Effector memory CD8-positive, alpha-beta T cell (primary cell): ENCODE measurements around the gene COCH.
"Not testable (repeated sequence)": the region's sequence is repeated elsewhere in the genome, so short reads cannot be mapped to it uniquely, and the experiment has no call there.

ENCODE experiments used
- ATAC-seq: fragments of 150-1000 bp; cut with Tn5 transposase; replicated peaks from 2 replicates; pipeline ENCODE4 v1.10.0; 2021; ENCODE audit warnings: mild to moderate bottlenecking, moderate library complexity
- DNase-seq, 3 experiments: peaks; one replicate each; pipeline ENCODE4 v3.0.0; 2021
- H3K27ac Mint-ChIP-seq, 2 donors: one replicate each; pipeline ENCODE4 v1.8.0; 2022; ENCODE audit warnings: mild to moderate bottlenecking in 2 of 2, mixed read lengths in 2 of 2, moderate library complexity in 2 of 2
- H3K27me3 Mint-ChIP-seq, 2 donors: one replicate each; pipeline ENCODE4 v1.8.0; 2022; ENCODE audit warnings: mixed read lengths in 2 of 2
- H3K36me3 Mint-ChIP-seq: one replicate; pipeline ENCODE4 v1.8.0; 2022; ENCODE audit warnings: mild to moderate bottlenecking, moderate library complexity, mixed read lengths; ENCODE audit not compliant: insufficient read depth
- H3K4me1 Mint-ChIP-seq, 2 donors: one replicate each; pipeline ENCODE4 v1.8.0; 2022; ENCODE audit warnings: low read depth in 2 of 2, mixed read lengths in 2 of 2
- H3K4me3 Mint-ChIP-seq, 2 donors: one replicate each; pipeline ENCODE4 v1.8.0; 2022; ENCODE audit warnings: mild to moderate bottlenecking in 2 of 2, mixed read lengths in 2 of 2, moderate library complexity in 2 of 2
- H3K9me3 Mint-ChIP-seq, 2 donors: one replicate each; pipeline ENCODE4 v1.8.0; 2022; ENCODE audit warnings: mixed read lengths in 2 of 2

COCH gene

GRCh38 chr14:30885840-30886740, 11.7 kb downstream of the COCH start:
- peaks cover 6% of the 10 kb centered on the region for H3K36me3 Mint-ChIP-seq
- H3K27me3 Mint-ChIP-seq: no peaks in the 10 kb centered on the region
- DNase-seq (no peak), ATAC-seq (no peak)
- H3K27ac Mint-ChIP-seq: no peak overlapping the region
- no peaks in the 10 kb centered on the region for H3K9me3 Mint-ChIP-seq
- H3K4me1 Mint-ChIP-seq: no peaks in the 10 kb centered on the region
- no peak overlapping the region for H3K4me3 Mint-ChIP-seq

GRCh38 chr14:30888480-30889243, 14.3 kb downstream of the COCH start:
- no peak for ATAC-seq
- Mint-ChIP-seq H3K4me1 (no peaks in the 10 kb centered on the region), H3K4me3 (no peak overlapping the region), H3K36me3 (peaks cover 18% of the 10 kb centered on the region), H3K27ac (peak overlapping the region; percentile 6 to 32), H3K9me3 (no peaks in the 10 kb centered on the region), H3K27me3 (no peaks in the 10 kb centered on the region)
- no peak for DNase-seq

- Mint-ChIP-seq H3K4me3 (no peak overlapping the region), H3K27me3 (no peaks in the 10 kb centered on the region), H3K27ac (peak overlapping the region; percentile 6 to 8), H3K4me1 (no peaks in the 10 kb centered on the region), H3K36me3 (peaks cover 24% of the 10 kb centered on the region), H3K9me3 (no peaks in the 10 kb centered on the region)
- ATAC-seq (no peak), DNase-seq (no peak)
These were observed 14.9 kb downstream of the COCH start for GRCh38 chr14:30889244-30889594.

- H3K9me3 Mint-ChIP-seq: no peaks in the 10 kb centered on the region
- H3K4me1 Mint-ChIP-seq: peaks cover 0 to 3% of the 10 kb centered on the region in 2 donors
- H3K4me3 Mint-ChIP-seq: no peak overlapping the region
- H3K27me3 Mint-ChIP-seq: no peaks in the 10 kb centered on the region
- H3K27ac Mint-ChIP-seq: no peak overlapping the region
- peaks cover 32% of the 10 kb centered on the region for H3K36me3 Mint-ChIP-seq
- DNase-seq (no peak), ATAC-seq (no peak)
These were observed 19.5 kb downstream of the COCH start for GRCh38 chr14:30893819-30894218.

GRCh38 chr14:30894923-30895515, 20.7 kb downstream of the COCH start:
- Mint-ChIP-seq H3K9me3 (no peaks in the 10 kb centered on the region), H3K4me1 (peaks cover 0 to 8% of the 10 kb centered on the region in 2 donors), H3K36me3 (peaks cover 35% of the 10 kb centered on the region), H3K27ac (no peak overlapping the region), H3K27me3 (no peaks in the 10 kb centered on the region), H3K4me3 (no peak overlapping the region)
- DNase-seq (no peak), ATAC-seq (no peak)

- Mint-ChIP-seq H3K9me3 (no peaks in the 10 kb centered on the region), H3K27ac (peak overlapping the region in 1 of 2 donors; percentile 57)
- ATAC-seq: no peak
These were observed 22.1 kb downstream of the COCH start for GRCh38 chr14:30896435-30896834.

GRCh38 chr14:30897121-30897520, 22.8 kb downstream of the COCH start:
- H3K36me3 Mint-ChIP-seq: peaks cover 50% of the 10 kb centered on the region
- not testable (repeated sequence) for H3K27me3 Mint-ChIP-seq, H3K27ac Mint-ChIP-seq, H3K9me3 Mint-ChIP-seq, H3K4me3 Mint-ChIP-seq, DNase-seq, H3K4me1 Mint-ChIP-seq, ATAC-seq

More at GRCh38 chr14:30896435-30896834, 22.1 kb downstream of the COCH start:
- H3K4me3 Mint-ChIP-seq: no peak overlapping the region
- peaks cover 43% of the 10 kb centered on the region for H3K36me3 Mint-ChIP-seq
- no peaks in the 10 kb centered on the region for H3K27me3 Mint-ChIP-seq
- DNase-seq: no peak
- peaks cover 0 to 8% of the 10 kb centered on the region in 2 donors for H3K4me1 Mint-ChIP-seq

GRCh38 chr14:30903285-30904124, 29.1 kb downstream of the COCH start:
- no peak for DNase-seq
- Mint-ChIP-seq H3K27ac (peak overlapping the region in 1 of 2 donors; percentile 89), H3K4me3 (no peak overlapping the region), H3K27me3 (no peaks in the 10 kb centered on the region), H3K36me3 (peaks cover 24% of the 10 kb centered on the region), H3K4me1 (peaks cover 2 to 5% of the 10 kb centered on the region in 2 donors), H3K9me3 (no peaks in the 10 kb centered on the region)
- no peak for ATAC-seq

- Mint-ChIP-seq H3K36me3 (peaks cover 21% of the 10 kb centered on the region), H3K27ac (no peak overlapping the region), H3K4me1 (peaks cover 0 to 2% of the 10 kb centered on the region in 2 donors), H3K4me3 (no peak overlapping the region), H3K9me3 (no peaks in the 10 kb centered on the region), H3K27me3 (no peaks in the 10 kb centered on the region)
- DNase-seq (no peak), ATAC-seq (no peak)
These were observed 32.6 kb downstream of the COCH start for GRCh38 chr14:30906752-30907658.

- H3K4me3 Mint-ChIP-seq: no peak overlapping the region
- peaks cover 0 to 2% of the 10 kb centered on the region in 2 donors for H3K4me1 Mint-ChIP-seq
These were observed 33.3 kb downstream of the COCH start for GRCh38 chr14:30907659-30908057.

GRCh38 chr14:30908826-30909225, 34.5 kb downstream of the COCH start:
- no peaks in the 10 kb centered on the region for H3K9me3 Mint-ChIP-seq
- H3K27me3 Mint-ChIP-seq: no peaks in the 10 kb centered on the region
- ATAC-seq (no peak), DNase-seq (no peak)
- H3K4me3 Mint-ChIP-seq: no peak overlapping the region
- no peak overlapping the region for H3K27ac Mint-ChIP-seq
- H3K36me3 Mint-ChIP-seq: peaks cover 18% of the 10 kb centered on the region
- H3K4me1 Mint-ChIP-seq: peaks cover 0 to 2% of the 10 kb centered on the region in 2 donors

More at GRCh38 chr14:30907659-30908057, 33.3 kb downstream of the COCH start:
- Mint-ChIP-seq H3K27me3 (no peaks in the 10 kb centered on the region), H3K9me3 (no peaks in the 10 kb centered on the region), H3K36me3 (peaks cover 18% of the 10 kb centered on the region), H3K27ac (no peak overlapping the region)
- no peak for ATAC-seq
- DNase-seq: no peak

- H3K27me3 Mint-ChIP-seq: no peaks in the 10 kb centered on the region
- peaks cover 17% of the 10 kb centered on the region for H3K36me3 Mint-ChIP-seq
- ATAC-seq: no peak
- no peak overlapping the region for H3K4me3 Mint-ChIP-seq
- no peaks in the 10 kb centered on the region for H3K4me1 Mint-ChIP-seq
- no peak for DNase-seq
- H3K27ac Mint-ChIP-seq: no peak overlapping the region
- H3K9me3 Mint-ChIP-seq: no peaks in the 10 kb centered on the region
These were observed 40.5 kb downstream of the COCH start for GRCh38 chr14:30914812-30915211.
